Mucosa of gallbladder (tissue), 1 donor: ENCODE data around the gene CRYBA2. TPM values are rescaled to one million over a fixed set of nuclear protein-coding genes. Genes with fewer than 3 reads are reported as not detected.

Source experiments
- DNase-seq: peaks from one replicate; pipeline ENCODE4 v3.0.0-alpha.2; 2020; ENCODE audit warnings: low spot score
- total RNA-seq: library from RNA; stranded (reverse); gene quantifications from one replicate; pipeline ENCODE4 v1.2.1, GENCODE V29; 2021
- donor health status: DM: no; HTN: no; CAD: no.

The CRYBA2 gene
- total RNA-seq, 1 donor from 2014 or later = not detected

- DNase-seq = no peak
Measured at GRCh38 chr2:219023045-219023605, 29.9 kb upstream of the CRYBA2 start.

- DNase-seq = no peak
Measured at GRCh38 chr2:219022616-219023015, 29.4 kb upstream of the CRYBA2 start.

GRCh38 chr2:219022041-219022440 lies 28.8 kb upstream of the CRYBA2 start:
- DNase-seq = no peak

DNA sequence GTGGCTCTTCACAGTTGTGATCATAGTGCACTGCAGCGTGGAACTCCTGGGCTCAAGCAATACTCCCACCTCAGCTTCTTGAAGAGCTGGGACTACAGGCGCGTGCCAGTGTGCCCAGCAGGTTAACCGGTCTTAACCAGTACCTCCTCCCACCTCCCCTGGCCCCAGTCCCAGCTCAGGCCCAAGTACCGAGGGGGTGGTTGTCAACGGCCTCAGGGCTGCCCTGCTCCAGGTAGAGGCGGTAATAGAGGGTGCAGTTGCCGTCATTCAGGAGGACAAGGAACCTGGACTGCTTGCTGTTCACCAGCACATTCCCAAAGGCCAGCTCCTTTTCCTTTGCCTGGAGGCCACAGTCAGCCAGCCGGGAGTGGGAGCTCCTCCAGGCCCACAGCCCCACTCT lies 28.4 kb upstream of the CRYBA2 start:
- no peak for DNase-seq

- no peak for DNase-seq
Measured at GRCh38 chr2:219020604-219021365, 27.6 kb upstream of the CRYBA2 start.

DNA sequence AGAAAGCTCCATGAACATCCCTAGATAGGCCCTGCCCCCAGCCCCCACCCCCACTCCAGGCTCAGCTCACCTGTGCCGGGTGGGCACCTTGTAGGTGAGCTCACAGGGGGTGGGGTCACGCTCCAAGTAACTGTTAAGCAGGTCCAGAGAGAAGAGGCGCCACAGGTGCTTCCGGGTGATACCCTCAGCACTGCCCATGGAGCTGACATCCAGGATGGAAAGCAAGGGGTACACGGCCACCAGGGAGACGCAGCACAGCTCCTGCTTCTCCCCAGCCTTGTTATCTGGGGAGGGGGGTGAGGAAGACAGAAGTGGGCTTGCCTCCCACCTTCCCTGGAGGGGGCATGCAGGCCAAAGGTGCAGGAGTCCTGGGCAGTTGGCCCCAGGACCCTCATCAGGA lies 26.2 kb upstream of the CRYBA2 start:
- no peak for DNase-seq

DNA sequence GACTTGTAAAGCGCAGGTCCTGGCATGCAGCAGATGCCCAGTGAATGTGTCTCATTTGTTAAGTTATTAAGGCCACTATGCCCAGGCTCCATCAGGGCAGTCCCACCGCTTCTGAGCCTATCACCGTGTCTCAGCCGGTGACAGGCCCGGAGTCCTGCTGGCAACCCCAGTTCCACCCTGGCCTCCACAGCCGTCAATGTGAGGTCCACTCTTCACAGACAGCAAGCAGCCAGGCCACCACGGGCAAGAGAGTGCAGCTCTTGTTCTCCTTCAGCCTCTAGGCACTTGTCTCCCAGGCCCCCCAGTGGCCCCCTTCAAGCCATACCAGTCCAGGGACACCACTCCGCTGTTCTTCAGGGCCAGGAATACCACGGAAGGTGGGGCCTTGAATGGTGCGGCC lies 25.5 kb upstream of the CRYBA2 start:
- no peak for DNase-seq

DNA sequence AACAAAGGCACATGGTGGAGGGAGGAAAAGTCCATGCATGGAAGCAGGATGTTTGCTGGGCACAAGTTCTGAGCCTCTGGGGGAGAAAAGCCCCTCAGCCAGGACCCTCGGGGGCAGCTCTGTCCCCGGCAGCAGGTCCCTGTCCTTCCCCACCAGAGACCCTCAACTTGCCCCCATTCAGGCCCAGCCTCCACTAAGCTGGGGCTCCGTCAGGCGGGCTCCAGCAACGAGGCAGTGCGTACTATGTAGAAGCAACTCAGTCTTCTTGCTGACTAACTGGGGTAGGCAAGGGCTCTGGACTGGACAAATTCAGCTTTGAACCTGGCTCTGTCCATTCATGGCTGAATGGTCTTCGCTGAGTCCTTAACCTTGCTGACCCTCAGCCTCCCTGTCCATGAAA lies 25.1 kb upstream of the CRYBA2 start:
- no peak for DNase-seq

DNA sequence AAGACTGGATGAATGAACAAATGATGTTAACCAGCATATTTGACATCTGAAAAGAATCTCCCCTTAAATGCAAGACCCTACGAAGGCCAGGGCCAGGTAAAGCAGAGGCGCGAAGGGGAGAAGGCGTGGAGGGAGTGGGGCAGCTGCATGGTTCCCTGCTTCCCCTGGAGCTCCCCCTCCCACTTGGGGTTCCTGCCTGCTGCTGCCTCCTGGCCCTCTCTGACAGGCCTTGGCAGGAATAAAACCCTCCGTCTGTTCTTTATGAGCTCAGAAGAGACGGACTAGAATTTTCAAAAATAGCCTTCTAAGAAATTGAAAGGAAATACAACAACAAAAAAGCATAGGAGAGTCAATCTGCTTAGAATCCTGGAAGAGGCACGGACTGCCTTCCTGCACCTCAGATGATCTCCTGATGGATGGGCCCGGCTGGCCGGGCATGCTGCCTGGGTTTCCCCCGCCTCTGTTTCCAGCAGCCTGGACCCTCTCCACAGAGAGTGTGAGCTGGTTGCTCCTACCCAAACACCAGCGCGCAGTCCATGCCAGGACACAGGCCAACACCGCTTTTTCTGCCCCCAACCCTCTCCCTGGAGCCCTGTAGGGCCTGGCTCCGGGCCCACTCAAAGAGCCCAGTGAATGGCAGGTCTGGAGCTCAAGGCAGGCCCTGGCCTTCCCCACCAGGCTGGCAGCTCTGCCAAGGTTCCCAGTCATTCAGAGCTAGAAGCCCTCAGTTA lies 24.1 kb upstream of the CRYBA2 start:
- DNase-seq = no peak

- DNase-seq = no peak
Measured at GRCh38 chr2:219016721-219017120, 23.5 kb upstream of the CRYBA2 start.

- DNase-seq = no peak
Measured at GRCh38 chr2:219010873-219011272, 17.7 kb upstream of the CRYBA2 start.

- DNase-seq = no peak
Measured at GRCh38 chr2:219010162-219010756, 17.0 kb upstream of the CRYBA2 start.

GRCh38 chr2:219009294-219009693 lies 16.1 kb upstream of the CRYBA2 start:
- DNase-seq = no peak

DNA sequence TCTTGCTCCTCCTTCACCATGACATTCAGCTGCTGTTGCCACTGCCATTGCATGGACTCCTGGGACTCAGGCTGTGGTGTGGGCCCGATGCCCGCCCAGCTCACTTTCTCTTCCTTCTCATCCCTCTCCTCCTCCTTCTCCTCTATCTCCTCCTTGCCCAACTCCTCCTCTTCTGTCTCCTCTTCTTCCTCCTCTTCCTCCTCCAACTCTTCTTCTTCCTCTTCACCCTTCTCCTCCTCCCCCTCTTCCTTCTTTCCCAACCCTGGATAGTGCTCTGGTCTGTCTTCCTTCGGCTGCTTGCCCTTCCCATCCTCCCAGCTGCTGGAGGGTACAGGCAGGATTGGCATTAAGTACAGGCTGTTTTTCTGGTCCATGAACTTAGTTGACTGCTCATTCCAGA lies 10.8 kb upstream of the CRYBA2 start:
- no peak for DNase-seq

DNA sequence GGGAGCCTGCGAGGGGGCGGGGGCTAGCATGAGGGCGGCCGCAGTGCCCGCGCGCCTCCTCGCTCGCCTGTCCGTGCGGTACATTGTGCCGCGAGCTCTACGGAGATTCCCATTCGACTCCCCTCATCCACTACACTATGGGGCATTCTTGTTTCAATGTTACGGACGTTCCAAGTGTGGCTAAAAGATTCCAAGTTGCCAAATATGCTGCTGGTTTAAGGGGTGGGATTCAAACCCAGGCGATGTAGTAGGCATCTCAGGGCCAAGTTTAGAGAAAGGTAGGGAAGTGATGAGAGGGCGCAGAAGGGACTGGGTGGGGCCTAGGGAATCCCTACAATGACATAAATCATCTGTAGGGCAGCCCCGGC lies 10.0 kb upstream of the CRYBA2 start:
- DNase-seq = no peak

GRCh38 chr2:219002395-219003266 lies 9.4 kb upstream of the CRYBA2 start:
- peak; percentile 46 for DNase-seq

DNA sequence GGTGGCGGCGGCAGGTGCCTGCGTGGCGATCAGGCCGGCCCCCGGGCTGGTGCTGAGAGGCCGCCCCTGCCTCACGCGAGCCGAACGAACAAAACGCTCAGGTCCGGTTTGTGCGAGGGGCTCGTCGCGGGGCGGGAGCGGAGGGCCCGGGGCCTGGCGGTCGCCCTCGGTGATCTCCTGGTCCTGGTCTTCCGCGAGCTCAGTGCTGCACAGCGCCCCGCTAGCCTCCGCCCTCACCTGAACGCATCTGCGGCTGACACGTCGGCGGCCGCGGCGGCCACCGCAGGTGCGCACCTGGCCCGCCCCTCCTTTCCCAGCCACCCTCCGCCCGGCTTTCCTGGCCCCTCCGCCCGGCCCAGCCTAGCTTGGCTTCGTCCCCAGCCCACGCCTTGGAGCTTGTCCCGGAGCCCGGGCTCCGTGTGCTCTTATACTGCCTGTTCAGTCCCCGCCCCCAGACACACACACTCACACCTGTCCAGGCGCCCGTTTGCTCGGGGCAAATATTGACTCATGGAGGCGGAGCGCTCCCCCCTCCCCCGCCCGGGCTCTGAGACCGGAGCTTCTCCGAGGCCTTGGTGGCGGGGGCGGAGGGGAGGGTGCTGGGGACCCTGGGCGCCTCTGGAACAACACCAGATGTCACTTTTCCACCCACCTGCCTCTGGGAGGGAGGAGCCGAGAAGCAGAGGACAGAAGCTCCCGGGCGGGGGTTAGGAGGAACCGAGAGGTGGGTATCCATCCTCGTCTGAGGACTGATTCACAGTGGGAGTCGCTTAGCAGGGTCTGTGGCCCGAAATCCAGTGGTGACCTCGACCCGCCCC lies 8.6 kb upstream of the CRYBA2 start:
- DNase-seq = peak; percentile 80

DNA sequence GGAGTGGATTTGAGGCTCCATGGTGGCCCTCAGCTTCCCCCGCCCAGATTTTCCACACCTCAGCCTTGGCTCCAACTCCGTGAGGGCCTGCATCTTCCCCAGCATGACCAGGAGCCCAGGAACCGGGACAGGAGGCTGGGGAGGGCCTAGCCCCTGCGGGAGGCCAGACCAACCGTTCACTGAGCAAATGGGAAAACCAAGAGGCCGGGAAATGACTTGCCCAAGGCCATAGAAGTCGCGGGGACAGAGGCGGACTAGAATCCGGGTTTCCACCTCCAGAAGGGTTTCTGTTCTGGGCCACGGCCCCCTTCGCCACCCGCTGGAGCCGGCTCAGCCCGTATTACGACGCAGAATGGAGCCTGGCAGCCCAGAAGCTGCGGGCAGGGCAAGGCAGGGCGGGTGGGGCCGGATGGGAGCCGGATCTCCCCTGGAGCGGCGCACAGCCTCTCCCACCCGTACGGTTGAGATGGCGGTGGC lies 7.9 kb upstream of the CRYBA2 start:
- no peak for DNase-seq

DNA sequence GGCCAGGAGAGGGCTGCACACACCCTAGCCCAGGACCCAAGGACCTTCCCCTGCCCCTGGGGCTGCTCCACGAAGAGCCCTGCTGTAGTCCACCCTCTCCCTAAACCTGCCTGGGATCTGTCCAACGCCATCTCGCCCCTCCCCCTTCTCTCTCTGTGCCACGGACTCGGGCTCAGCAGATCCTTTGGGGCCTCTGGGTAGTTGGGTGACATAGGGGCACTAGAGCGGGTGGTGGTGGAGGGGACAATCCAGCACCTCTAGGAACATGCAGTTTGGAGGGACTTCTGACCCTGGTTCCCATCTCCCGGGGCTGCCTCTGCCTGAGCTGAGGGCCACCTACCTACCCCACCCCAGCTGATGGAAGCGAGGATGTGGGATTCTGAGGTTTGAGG lies 7.3 kb upstream of the CRYBA2 start:
- no peak for DNase-seq

GRCh38 chr2:218999881-219000568 lies 6.8 kb upstream of the CRYBA2 start:
- DNase-seq = no peak
